Spleen (tissue), 11 donors: ENCODE measurements around the gene TEX48. TPM values are rescaled to one million over a fixed set of nuclear protein-coding genes. Genes with fewer than 3 reads are reported as not detected.
A peak's percentile ranks its signal among the peaks of the same experiment; 100 is the strongest.

Experiments
- DNase-seq: peaks from one replicate; pipeline ENCODE4 v3.0.0-alpha.2; 2020
- H3K27ac ChIP-seq, 8 donors: fragments of 200-600 bp; sonication (generic) in 7 of 8; 1 replicate in 4 of 8; 2 replicates in 4 of 8; pipeline versions ENCODE4 v1.5.0 to v1.8.0; 2016 to 2021; ENCODE audit warnings: inconsistent platforms in 4 of 8, mild to moderate bottlenecking in 4 of 8, moderate library complexity in 1 of 8
- H3K27me3 ChIP-seq, 7 donors: fragments of 200-600 bp; sonication (generic) in 6 of 7; replicated peaks in 1 of 7; 1 replicate in 4 of 7; 2 replicates in 3 of 7; pipeline versions ENCODE4 v1.5.0 to v1.8.0; 2016 to 2021; ENCODE audit warnings: inconsistent platforms in 3 of 7, mild to moderate bottlenecking in 1 of 7
- H3K36me3 ChIP-seq, 6 donors: fragments of 200-600 bp; sonication (generic) in 5 of 6; 1 replicate in 4 of 6; 2 replicates in 2 of 6; pipeline versions ENCODE4 v1.5.0 to v1.8.0; 2016 to 2021; ENCODE audit warnings: inconsistent platforms in 2 of 6
- H3K4me1 ChIP-seq, 6 donors: fragments of 200-600 bp; sonication (generic) in 5 of 6; 1 replicate in 3 of 6; 2 replicates in 3 of 6; pipeline versions ENCODE4 v1.5.0 to v1.8.0; 2016 to 2021; ENCODE audit warnings: inconsistent platforms in 3 of 6
- H3K4me3 ChIP-seq, 8 donors: fragments of 200-600 bp; sonication (generic) in 7 of 8; 1 replicate in 4 of 8; 2 replicates in 4 of 8; pipeline versions ENCODE4 v1.5.0 to v1.8.0; 2016 to 2021; ENCODE audit warnings: inconsistent platforms in 4 of 8, mild to moderate bottlenecking in 4 of 8, moderate library complexity in 2 of 8
- H3K9me3 ChIP-seq, 8 donors: fragments of 200-600 bp; sonication (generic) in 7 of 8; 1 replicate in 4 of 8; 2 replicates in 4 of 8; pipeline versions ENCODE4 v1.5.0 to v1.8.0; 2016 to 2021; ENCODE audit warnings: inconsistent platforms in 4 of 8
- POLR2A ChIP-seq, 3 donors: fragments of 450-650 bp; IDR thresholded peaks; one replicate each; pipeline ENCODE4 v1.5.1; 2017; ENCODE audit warnings: antibody characterized with exemption in 3 of 3, mild to moderate bottlenecking in 1 of 3
- POLR2AphosphoS5 ChIP-seq, 3 donors: sonication (generic); formaldehyde crosslinking; IDR thresholded peaks; one replicate each; pipeline ENCODE4 v1.5.1; 2017; ENCODE audit warnings: antibody characterized with exemption in 3 of 3
- WGBS, 5 donors: extraction: QIAGEN DNeasy Blood & Tissue Kit in 3 of 5; methylation state at CpG; one replicate each; pipeline versions ENCODE4 v1.1.5 to v1.1.7; 2013 to 2018; 5-methylcytosine and 5-hydroxymethylcytosine counted together
- intact Hi-C: fragments of 100-400 bp; cut with DNase I; formaldehyde crosslinking; loops from one replicate; pipeline ENCODE4 v1.15.0; 2023; ENCODE audit warnings: low total_unique reads
- polyA plus RNA-seq, 3 donors: library from polyadenylated mRNA; stranded (reverse); fragments of 200-250 nt; gene quantifications; one replicate each; pipeline ENCODE4 v1.2.1, GENCODE V29; 2013
- total RNA-seq, 7 donors: library from RNA; depleted of rRNA in 3 of 7; stranded (reverse); fragments of >200 nt in 3 of 7; fragmentation: NEBNext Ultra II Directional in 4 of 7; extraction: Animal tissue kit (Norgen Biotek cat#: 25700) in 4 of 7; gene quantifications; one replicate each; pipeline versions ENCODE4 v1.1.0 to v1.2.1, GENCODE V29; 2016 to 2021
- TF ChIP-seq, protein P1 (sequence below), 11 experiments: fragments of 200-600 bp in 7 of 11; fragments of 450-650 bp in 4 of 11; sonication (generic) in 4 of 11; IDR thresholded peaks in 8 of 11; conservative IDR thresholded peaks in 3 of 11; 1 replicate in 7 of 11; 2 replicates in 4 of 11; pipeline versions ENCODE4 v1.4.0 to v1.8.0; 2016 to 2021; ENCODE audit warnings: antibody characterized with exemption in 11 of 11, inconsistent platforms in 4 of 11, mild to moderate bottlenecking in 1 of 11
- donor health status: healthy with polysubstance abuse.
- donor health status: DM: no; HTN: no; CAD: no; lungs with moderate emphysema.
- donor health status: DM: no; HTN: no; CAD: no.
- donor health status: Bipolar disorder and iron deficiency.
- donor health status: healthy.
- donor health status: DM: no; HTN: no; CAD: no.
- donor health status: DM: yes; HTN: yes; CAD: no.

TEX48 gene
- total and polyA plus RNA-seq, 10 donors: not detected

DNA sequence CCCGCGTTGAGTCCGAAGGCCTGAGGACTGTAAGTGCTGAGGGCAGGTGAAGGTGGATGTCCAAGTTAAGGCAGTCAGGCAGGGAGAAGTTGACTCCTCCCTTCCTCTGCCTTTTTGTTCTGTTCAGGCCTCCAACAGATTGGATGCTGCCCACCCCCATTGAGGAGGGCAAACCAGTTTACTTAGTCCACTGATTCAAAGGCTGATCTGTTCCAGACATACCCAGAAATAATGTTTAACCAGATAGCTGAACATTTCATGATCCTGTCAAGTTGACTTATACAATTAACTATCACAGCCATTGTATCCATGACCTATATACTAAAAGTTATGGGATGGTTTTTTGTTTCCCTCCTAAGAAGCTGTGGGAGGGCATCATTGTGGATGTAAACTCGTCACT lies 8.3 kb upstream of the TEX48 start:
- Histone ChIP-seq H3K36me3 (no peaks in the 10 kb centered on the region), H3K4me3 (no peak overlapping the region), H3K9me3 (no peaks in the 10 kb centered on the region), H3K4me1 (no peaks in the 10 kb centered on the region), H3K27ac (peak overlapping the region in 1 of 8 donors; percentile 41), H3K27me3 (no peaks in the 10 kb centered on the region)
- DNase-seq: no peak
- WGBS, 5 donors: 91 to 93% (median 92%) methylated on average over 4 of the region's 4 CpGs
- no peak for TF ChIP-seq POLR2AphosphoS5 (IDR thresholded peaks at IDR 0.05)
- TF ChIP-seq, protein P1, sequence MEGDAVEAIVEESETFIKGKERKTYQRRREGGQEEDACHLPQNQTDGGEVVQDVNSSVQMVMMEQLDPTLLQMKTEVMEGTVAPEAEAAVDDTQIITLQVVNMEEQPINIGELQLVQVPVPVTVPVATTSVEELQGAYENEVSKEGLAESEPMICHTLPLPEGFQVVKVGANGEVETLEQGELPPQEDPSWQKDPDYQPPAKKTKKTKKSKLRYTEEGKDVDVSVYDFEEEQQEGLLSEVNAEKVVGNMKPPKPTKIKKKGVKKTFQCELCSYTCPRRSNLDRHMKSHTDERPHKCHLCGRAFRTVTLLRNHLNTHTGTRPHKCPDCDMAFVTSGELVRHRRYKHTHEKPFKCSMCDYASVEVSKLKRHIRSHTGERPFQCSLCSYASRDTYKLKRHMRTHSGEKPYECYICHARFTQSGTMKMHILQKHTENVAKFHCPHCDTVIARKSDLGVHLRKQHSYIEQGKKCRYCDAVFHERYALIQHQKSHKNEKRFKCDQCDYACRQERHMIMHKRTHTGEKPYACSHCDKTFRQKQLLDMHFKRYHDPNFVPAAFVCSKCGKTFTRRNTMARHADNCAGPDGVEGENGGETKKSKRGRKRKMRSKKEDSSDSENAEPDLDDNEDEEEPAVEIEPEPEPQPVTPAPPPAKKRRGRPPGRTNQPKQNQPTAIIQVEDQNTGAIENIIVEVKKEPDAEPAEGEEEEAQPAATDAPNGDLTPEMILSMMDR (IDR thresholded peaks at IDR 0.05 in 8 of 11, conservative IDR thresholded peaks at IDR 0.05 in 3 of 11): no peak
- no peak for TF ChIP-seq POLR2A (IDR thresholded peaks at IDR 0.05)
- intact Hi-C loops: no loop called here

- intact Hi-C loops: loop anchor here (10.0 kb wide), 2 partner anchors 225 to 835 kb away; no protein-coding TSS in a partner anchor
- no peaks in the 10 kb centered on the region for H3K4me1 ChIP-seq
- TF ChIP-seq, protein P1 (IDR thresholded peaks at IDR 0.05 in 8 of 11, conservative IDR thresholded peaks at IDR 0.05 in 3 of 11): no peak
- no peak for TF ChIP-seq POLR2A (IDR thresholded peaks at IDR 0.05)
- TF ChIP-seq POLR2AphosphoS5 (IDR thresholded peaks at IDR 0.05): no peak
- no peak overlapping the region for H3K27ac ChIP-seq
- WGBS, 5 donors: 87 to 97% (median 92%) methylated on average over 7 of the region's 7 CpGs
- H3K36me3 ChIP-seq: no peaks in the 10 kb centered on the region
- no peaks in the 10 kb centered on the region for H3K27me3 ChIP-seq
- no peak for DNase-seq
- no peak overlapping the region for H3K4me3 ChIP-seq
- no peaks in the 10 kb centered on the region for H3K9me3 ChIP-seq
Measured at GRCh38 chr9:114689813-114690212, 7.8 kb upstream of the TEX48 start.

DNA sequence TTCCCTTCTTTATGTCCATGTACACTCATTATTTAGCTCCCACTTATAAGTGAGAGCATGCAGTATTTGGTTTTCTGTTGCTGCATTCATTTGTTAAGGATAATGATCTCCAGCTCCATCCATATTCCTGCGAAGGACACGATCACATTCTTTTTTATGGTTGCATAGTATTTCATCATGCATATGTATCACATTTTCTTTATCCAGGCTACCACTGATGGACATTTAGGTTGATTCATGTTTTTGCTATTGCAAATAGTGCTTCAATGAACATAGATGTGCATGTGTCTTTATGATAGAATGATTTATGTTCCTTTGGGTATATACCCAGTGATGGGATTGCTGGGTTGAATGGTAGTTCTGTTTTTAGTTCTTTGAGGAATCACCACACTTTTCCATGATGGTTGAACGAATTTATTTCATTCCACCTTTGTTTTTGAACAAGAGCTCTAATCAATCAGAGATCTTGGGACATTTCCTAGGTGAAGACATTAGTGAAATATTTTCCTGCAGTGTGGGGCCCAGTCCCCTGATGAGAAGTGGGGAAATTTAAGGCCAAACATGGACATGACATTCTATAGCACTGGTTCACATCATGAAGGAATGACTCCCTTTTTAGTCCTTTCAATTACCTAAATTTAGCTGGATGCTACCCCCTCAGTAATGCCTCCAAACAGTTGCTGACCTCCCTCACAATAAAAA lies 7.1 kb upstream of the TEX48 start:
- Histone ChIP-seq H3K27ac (no peak overlapping the region), H3K4me1 (no peaks in the 10 kb centered on the region), H3K36me3 (no peaks in the 10 kb centered on the region), H3K4me3 (no peak overlapping the region), H3K9me3 (no peaks in the 10 kb centered on the region), H3K27me3 (no peaks in the 10 kb centered on the region)
- intact Hi-C loops: loop anchor here (10.0 kb wide), 2 partner anchors 226 to 836 kb away; no protein-coding TSS in a partner anchor
- DNase-seq: no peak
- 87 to 95% (median 90%) methylated on average over 3 of the region's 3 CpGs for WGBS, 5 donors
- no peak for TF ChIP-seq POLR2AphosphoS5 (IDR thresholded peaks at IDR 0.05)
- TF ChIP-seq POLR2A (IDR thresholded peaks at IDR 0.05): no peak
- TF ChIP-seq, protein P1 (IDR thresholded peaks at IDR 0.05 in 8 of 11, conservative IDR thresholded peaks at IDR 0.05 in 3 of 11): no peak

DNA sequence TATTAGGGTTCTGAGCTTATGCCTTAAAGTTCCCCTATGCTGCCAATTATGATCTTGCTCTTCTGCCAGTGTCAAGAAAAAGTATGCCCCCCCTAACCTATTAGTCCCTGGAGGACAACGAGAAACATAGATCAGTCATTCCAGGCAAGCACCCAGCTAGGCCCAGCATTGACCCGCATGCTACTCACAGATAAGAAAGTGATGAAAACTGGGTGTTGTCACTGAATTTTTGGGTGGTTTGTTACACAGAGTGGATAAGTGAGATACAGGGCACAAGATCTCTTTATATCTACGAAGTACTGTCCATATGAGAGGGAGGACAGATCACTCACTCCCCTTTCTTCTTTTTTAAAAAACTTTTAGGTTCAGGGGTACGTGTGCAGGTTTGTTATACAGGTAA lies 6.4 kb upstream of the TEX48 start:
- DNase-seq: no peak
- H3K27ac ChIP-seq: no peak overlapping the region
- intact Hi-C loops: loop anchor here (10.0 kb wide), 2 partner anchors 226 to 836 kb away; no protein-coding TSS in a partner anchor
- no peaks in the 10 kb centered on the region for H3K36me3 ChIP-seq
- H3K27me3 ChIP-seq: no peaks in the 10 kb centered on the region
- H3K4me1 ChIP-seq: no peaks in the 10 kb centered on the region
- no peak overlapping the region for H3K4me3 ChIP-seq
- WGBS, 5 donors: 86 to 97% (median 88%) methylated on average over 4 of the region's 4 CpGs
- TF ChIP-seq, protein P1 (IDR thresholded peaks at IDR 0.05 in 8 of 11, conservative IDR thresholded peaks at IDR 0.05 in 3 of 11): no peak
- TF ChIP-seq POLR2A (IDR thresholded peaks at IDR 0.05) (no peak), POLR2AphosphoS5 (IDR thresholded peaks at IDR 0.05) (no peak)
- no peaks in the 10 kb centered on the region for H3K9me3 ChIP-seq
